Kidney glomerular epithelial cell (primary cell): ENCODE results near the gene MARCHF10.

Experiments used
- DNase-seq: peaks from one replicate; lab custom pipeline; 2025; lab: John Stamatoyannopoulos, UW

MARCHF10 gene

GRCh38 chr17:62676952-62677596 lies 131.0 kb downstream of the MARCHF10 start:
- no peak for DNase-seq

GRCh38 chr17:62676231-62676943 lies 131.7 kb downstream of the MARCHF10 start:
- no peak for DNase-seq

GRCh38 chr17:62675701-62676100 lies 132.4 kb downstream of the MARCHF10 start:
- DNase-seq: no peak

GRCh38 chr17:62675260-62675659 lies 132.9 kb downstream of the MARCHF10 start:
- DNase-seq: no peak

GRCh38 chr17:62674841-62675240 lies 133.3 kb downstream of the MARCHF10 start:
- DNase-seq: no peak

GRCh38 chr17:62674363-62674739 lies 133.8 kb downstream of the MARCHF10 start:
- no peak for DNase-seq

GRCh38 chr17:62673614-62674362 lies 134.3 kb downstream of the MARCHF10 start:
- DNase-seq: no peak

GRCh38 chr17:62672957-62673356 lies 135.2 kb downstream of the MARCHF10 start:
- DNase-seq: no peak

- no peak for DNase-seq
These were observed 136.6 kb downstream of the MARCHF10 start for GRCh38 chr17:62671553-62671952.

- DNase-seq: no peak
These were observed 137.8 kb downstream of the MARCHF10 start for GRCh38 chr17:62670202-62670821.

GRCh38 chr17:62668091-62668804 lies 139.9 kb downstream of the MARCHF10 start:
- DNase-seq: no peak

GRCh38 chr17:62666801-62667591 lies 141.1 kb downstream of the MARCHF10 start:
- DNase-seq: no peak

- no peak for DNase-seq
These were observed 141.9 kb downstream of the MARCHF10 start for GRCh38 chr17:62666061-62666800.

- DNase-seq: no peak
These were observed 142.5 kb downstream of the MARCHF10 start for GRCh38 chr17:62665599-62665998.

GRCh38 chr17:62664336-62665120 lies 143.6 kb downstream of the MARCHF10 start:
- no peak for DNase-seq

GRCh38 chr17:62663304-62663703 lies 144.8 kb downstream of the MARCHF10 start:
- DNase-seq: no peak

- DNase-seq: no peak
These were observed 145.3 kb downstream of the MARCHF10 start for GRCh38 chr17:62662855-62663254.

- no peak for DNase-seq
These were observed 146.8 kb downstream of the MARCHF10 start for GRCh38 chr17:62661337-62661736.

GRCh38 chr17:62660629-62661118 lies 147.4 kb downstream of the MARCHF10 start:
- no peak for DNase-seq
